NAMALWA (cell line): ENCODE data around the gene MYT1.
"Not testable (repeated sequence)": the region's sequence is repeated elsewhere in the genome, so short reads cannot be mapped to it uniquely, and the experiment has no call there.

Experiments
- DNase-seq: peaks from one replicate; pipeline ENCODE4 v3.0.0-alpha.2; 2015; ENCODE audit warnings: low spot score

The MYT1 gene

DNA sequence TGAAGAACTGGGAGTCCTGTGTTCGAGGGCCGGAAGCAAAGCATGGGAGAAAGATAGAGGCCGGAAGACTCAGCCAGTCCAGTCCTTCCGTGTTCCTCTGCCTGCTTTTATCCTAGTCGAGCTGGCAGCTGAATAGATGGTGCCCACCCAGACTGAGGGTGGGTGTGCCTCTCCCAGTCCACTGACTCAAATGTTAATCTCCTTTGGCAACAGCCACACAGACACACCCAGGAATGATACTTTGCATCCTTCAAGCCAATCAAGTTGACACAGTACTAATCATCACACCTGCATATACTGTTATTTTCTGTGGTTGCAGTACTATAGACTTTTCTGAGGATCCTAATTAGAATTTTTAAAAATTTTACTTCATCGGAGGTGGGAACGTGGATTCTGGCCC is 112.6 kb downstream of the MYT1 start:
- no peak for DNase-seq

DNA sequence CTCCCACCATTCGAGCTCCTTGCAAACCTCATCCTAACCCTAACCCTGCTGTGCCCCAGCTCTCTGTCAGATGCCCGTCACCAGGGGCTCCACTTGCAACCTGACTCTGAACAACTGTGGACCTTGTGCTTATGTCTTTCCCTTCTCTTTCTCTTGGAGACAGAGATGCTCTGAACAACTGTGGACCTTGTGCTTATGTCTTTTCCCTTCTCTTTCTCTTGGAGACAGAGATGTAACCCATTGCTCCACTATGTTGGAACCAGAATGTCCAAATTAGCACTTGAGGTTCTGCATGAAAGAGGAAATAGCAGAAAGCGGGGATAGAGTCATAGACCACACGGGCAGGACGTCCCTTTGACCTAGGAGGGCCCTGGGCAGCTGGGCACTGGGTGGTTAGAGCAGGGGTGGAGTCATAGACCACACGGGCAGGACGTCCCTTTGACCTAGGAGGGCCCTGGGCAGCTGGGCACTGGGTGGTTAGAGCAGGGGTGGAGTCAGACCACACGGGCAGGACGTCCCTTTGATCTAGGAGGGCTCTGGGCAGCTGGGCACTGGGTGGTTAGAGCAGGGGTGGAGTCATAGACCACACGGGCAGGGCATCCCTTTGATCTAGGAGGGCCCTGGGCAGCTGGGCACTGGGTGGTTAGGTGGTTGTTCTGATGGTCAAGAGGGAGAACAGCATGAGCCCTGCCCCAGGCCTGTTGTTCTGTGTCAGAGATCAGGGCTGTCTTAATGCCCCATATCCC is 113.5 kb downstream of the MYT1 start:
- DNase-seq: no peak

DNA sequence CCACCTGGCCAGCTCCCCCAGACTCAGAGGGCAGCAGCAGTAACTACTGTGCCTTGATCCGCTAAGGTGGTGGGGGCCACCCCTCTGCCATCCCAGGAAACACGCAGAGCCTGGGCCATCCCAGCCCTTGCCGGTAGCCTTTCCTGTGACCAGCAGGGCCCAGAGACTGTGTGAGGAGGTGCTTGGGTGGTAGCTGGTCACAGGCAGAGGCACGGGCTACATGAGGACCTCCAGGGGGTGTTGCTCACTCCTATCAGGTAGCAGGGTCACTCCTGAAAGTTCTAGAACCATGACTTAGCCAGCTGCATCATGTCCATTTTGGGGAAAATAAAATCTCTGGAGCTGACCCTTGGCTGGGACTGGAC is 114.0 kb downstream of the MYT1 start:
- no peak for DNase-seq

DNA sequence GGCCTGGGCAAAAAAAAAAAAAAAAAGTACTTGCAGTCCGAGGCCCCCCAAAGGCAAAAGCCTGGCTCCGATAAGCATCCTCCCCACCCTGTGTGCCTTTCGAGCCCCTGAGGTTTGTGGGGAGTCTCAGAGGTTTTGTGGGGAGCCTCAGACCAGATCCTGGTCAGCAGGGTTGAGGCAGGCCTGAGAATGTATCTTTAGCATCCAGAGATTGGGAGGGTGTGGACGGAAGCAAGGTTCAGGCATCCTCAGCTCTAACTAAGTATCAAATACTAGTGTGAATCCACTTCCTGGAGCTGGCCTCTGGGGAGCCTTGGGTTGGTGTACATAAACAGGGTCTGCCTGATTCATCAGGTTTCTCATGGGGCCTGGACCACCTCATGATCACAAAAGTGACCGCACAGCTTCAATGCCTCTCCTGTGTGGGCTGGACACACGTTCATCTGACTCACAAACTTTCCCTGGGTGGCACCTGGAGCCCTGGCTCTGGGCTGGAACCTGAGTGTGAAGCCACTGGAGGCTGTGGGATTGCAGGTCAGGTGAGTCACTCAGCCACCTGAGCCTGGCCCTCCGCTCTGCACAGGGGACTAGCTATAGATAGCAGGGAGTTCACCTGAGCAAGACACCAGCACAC is 115.7 kb downstream of the MYT1 start:
- no peak for DNase-seq

DNA sequence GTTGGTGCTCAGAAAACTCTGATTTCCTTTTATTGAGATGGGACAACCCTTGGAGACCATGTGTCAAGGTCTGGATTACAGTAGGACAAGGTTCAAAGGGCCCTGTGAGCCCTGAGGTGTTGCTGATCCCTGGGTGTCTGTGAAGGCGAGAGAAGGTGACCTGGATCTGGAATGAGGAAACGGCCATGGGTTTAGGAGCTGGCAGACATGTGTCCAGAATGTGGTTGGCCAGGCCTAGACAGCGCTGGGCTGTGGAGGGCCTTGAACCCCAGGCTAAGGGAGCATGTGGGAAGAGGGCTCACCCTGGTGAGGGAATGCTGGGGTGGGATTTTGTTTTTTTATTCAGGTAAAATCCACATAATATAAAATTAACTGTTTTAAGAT is 116.2 kb downstream of the MYT1 start:
- no peak for DNase-seq

DNA sequence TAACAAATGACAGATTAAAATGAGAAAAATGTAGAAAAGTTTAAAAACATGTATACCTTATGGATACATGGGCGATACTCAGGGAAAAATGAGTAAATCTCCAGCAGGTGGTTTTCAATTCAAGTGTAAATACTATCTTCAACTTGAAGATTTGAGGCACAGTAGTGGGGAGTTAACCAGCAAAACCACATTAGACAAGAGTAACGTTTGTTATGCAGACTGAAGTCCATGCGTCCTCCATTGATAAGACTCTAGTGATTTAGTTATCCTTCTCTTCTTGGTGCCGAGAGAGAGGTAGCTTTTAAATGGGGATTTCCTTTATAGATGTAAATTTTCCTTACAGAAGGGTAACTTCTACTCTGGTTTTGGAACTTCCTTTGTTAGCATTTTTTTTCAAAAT is 119.4 kb downstream of the MYT1 start:
- no peak for DNase-seq

DNA sequence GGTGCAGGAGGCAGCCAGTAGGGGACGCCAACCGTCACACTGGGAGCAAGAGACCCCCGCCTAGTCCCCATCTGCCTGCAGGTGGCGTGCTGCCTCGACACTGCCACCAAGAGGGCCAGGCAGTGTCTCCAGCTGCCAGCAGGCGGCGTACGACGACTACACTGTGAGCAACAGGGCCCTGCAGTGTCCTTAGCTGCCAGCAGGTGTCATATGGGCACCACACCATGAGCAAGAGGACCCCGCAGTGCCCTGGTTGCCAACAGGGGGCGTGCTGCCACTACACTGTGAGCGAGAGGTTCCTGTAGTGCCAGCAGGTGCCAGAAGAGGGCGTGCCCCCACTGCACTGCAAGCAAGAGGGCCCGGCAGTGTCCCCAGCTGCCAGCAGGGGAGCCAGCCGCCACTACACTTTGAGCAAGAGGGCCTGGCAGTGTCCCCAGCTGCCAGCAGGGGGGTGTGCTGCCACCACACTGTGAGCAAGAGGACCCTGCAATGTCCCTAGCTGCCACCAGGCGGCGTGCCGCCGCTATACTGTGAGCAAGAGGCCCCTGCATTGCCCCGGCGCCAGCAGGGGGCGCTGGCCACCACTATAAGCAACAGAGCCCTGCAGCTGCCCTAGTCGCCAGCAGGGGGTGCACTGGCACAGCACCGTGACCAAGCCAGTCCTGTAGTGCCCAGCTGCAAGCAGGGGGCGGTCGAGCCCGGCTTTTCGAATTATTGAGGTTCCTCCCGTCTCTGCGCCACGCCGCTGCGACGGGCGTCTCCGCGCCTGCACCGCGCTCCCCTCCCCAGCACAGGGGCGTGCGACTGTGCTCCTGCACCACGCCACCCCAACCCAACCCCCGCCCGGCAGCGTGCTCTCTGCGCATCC is 121.6 kb downstream of the MYT1 start:
- DNase-seq: peak; percentile 95

DNA sequence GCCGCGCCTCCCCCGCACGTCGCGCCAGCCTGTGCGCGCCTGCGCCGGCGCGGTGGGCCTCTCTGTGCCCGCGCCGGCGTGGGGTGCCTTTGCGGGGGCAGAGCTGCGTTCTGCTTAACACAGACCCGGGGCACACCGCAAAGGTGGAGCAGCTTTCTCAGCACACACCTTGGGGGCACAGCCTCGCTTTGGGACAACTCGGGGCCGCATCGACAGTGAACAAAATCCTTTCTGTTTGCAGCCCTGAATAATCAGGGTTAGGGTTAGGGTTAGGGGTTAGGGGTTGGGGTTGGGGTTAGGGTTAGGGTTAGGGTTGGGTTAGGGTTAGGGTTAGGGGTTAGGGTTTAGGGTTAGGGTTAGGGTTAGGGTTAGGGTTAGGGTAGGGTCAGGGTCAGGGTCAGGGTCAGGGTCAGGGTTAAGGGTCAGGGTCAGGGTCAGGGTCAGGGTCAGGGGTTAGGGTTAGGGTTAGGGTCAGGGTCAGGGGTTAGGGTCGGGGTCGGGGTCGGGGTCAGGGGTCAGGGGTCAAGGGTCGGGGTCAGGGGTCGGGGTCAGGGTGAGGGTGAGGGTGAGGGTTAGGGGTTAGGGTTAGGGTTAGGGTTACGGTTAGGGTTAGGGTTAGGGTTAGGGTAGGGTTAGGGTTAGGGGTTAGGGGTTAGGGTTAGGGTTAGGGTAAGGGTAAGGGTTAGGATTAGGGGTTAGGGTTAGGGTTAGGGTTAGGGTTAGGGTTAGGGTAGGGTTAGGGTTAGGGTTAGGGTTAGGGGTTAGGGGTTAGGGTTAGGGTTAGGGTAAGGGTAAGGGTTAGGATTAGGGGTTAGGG is 122.4 kb downstream of the MYT1 start:
- peak; percentile 28 for DNase-seq

DNA sequence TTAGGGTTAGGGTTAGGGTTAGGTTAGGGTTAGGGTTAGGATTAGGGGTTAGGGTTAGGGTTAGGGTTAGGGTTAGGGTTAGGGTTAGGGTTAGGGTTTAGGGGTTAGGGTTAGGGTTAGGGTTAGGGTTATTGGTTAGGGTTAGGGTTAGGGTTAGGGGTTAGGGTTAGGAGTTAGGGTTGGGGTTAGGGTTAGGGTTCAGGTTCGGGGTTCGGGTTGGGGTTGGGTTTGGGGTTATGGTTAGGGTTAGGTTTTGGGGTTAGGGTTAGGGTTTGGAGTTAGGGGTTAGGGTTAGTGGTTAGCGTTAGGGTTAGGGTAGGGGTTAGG is 123.0 kb downstream of the MYT1 start:
- DNase-seq: not testable (repeated sequence)
